Measurements from ENCODE around the gene IL1RN. TPM values are rescaled to one million over a fixed set of nuclear protein-coding genes. Genes with fewer than 3 reads are reported as not detected.

Gene IL1RN
- total RNA-seq, 2 experiments from 2014 or later, result 1.8 TPM

- Mint-ChIP-seq H3K4me1 (peaks cover 34% of the 10 kb centered on the region), H3K27ac (no peak overlapping the region), H3K4me3 (no peak overlapping the region), H3K36me3 (no peaks in the 10 kb centered on the region), H3K27me3 (no peaks in the 10 kb centered on the region), H3K9me3 (ENCODE audit: low read depth) (no peaks in the 10 kb centered on the region)
- ATAC-seq, result peak; percentile 44
- CTCF ChIA-PET, result interaction anchor here (0.6 to 13.6 kb wide), 50 partner anchors 8 to 460 kb away, joined by 3 to 329 read pairs (median 6); partner anchors contain the start of genes PAX8 and PSD4
- DNase-seq, result peak; percentile 51
Observed at GRCh38 chr2:113136828-113137775, 9.7 kb downstream of the IL1RN start.

- Mint-ChIP-seq H3K4me3 (no peak overlapping the region), H3K9me3 (ENCODE audit: low read depth) (no peaks in the 10 kb centered on the region), H3K27me3 (no peaks in the 10 kb centered on the region), H3K27ac (no peak overlapping the region), H3K4me1 (peaks cover 34% of the 10 kb centered on the region), H3K36me3 (no peaks in the 10 kb centered on the region)
- no peak for ATAC-seq
- DNase-seq, result peak; percentile 39
- CTCF ChIA-PET, result interaction anchor here (0.8 to 13.6 kb wide), 53 partner anchors 8 to 461 kb away, joined by 3 to 329 read pairs (median 6); partner anchors contain the start of gene PSD4
Observed at GRCh38 chr2:113137827-113138226, 10.4 kb downstream of the IL1RN start.

GRCh38 chr2:113138428-113139322 is 11.3 kb downstream of the IL1RN start:
- DNase-seq, result peak; percentile 67
- Mint-ChIP-seq H3K27me3 (no peaks in the 10 kb centered on the region), H3K27ac (peak overlapping the region; percentile 72), H3K4me1 (peaks cover 27% of the 10 kb centered on the region), H3K36me3 (no peaks in the 10 kb centered on the region), H3K4me3 (peak overlapping the region; percentile 21), H3K9me3 (ENCODE audit: low read depth) (no peaks in the 10 kb centered on the region)
- CTCF ChIA-PET, result interaction anchor here (0.6 to 13.6 kb wide), 56 partner anchors 9 to 798 kb away, joined by 3 to 329 read pairs (median 5); partner anchors contain the start of gene PSD4
- ATAC-seq, result peak; percentile 81

- DNase-seq, result no peak
- no peak for ATAC-seq
- CTCF ChIA-PET, result interaction anchor here (1.3 to 13.6 kb wide), 7 partner anchors 8 to 249 kb away, joined by 3 to 329 read pairs (median 12); no protein-coding TSS in a partner anchor
- H3K36me3 Mint-ChIP-seq, result peaks cover 1% of the 10 kb centered on the region
- no peaks in the 10 kb centered on the region for H3K9me3 Mint-ChIP-seq (ENCODE audit: low read depth)
- peaks cover 2% of the 10 kb centered on the region for H3K27me3 Mint-ChIP-seq
- H3K4me1 Mint-ChIP-seq, result peaks cover 16% of the 10 kb centered on the region
- no peak overlapping the region for H3K4me3 Mint-ChIP-seq
- no peak overlapping the region for H3K27ac Mint-ChIP-seq
Observed at GRCh38 chr2:113141451-113141850, 14.1 kb downstream of the IL1RN start.

GRCh38 chr2:113142290-113142689 is 14.9 kb downstream of the IL1RN start:
- H3K27me3 Mint-ChIP-seq, result peaks cover 2% of the 10 kb centered on the region
- CTCF ChIA-PET, result interaction anchor here (1.1 to 13.6 kb wide), 6 partner anchors 14 to 248 kb away, joined by 3 to 329 read pairs (median 60); no protein-coding TSS in a partner anchor
- no peaks in the 10 kb centered on the region for H3K9me3 Mint-ChIP-seq (ENCODE audit: low read depth)
- H3K4me1 Mint-ChIP-seq, result peaks cover 15% of the 10 kb centered on the region
- DNase-seq, result no peak
- ATAC-seq, result no peak
- no peak overlapping the region for H3K27ac Mint-ChIP-seq
- no peak overlapping the region for H3K4me3 Mint-ChIP-seq
- H3K36me3 Mint-ChIP-seq, result peaks cover 1% of the 10 kb centered on the region

GRCh38 chr2:113144259-113144658 is 16.9 kb downstream of the IL1RN start:
- ATAC-seq (no peak), DNase-seq (no peak)
- Mint-ChIP-seq H3K9me3 (ENCODE audit: low read depth) (no peaks in the 10 kb centered on the region), H3K27ac (no peak overlapping the region), H3K36me3 (peaks cover 1% of the 10 kb centered on the region), H3K4me1 (peaks cover 2% of the 10 kb centered on the region), H3K27me3 (peaks cover 2% of the 10 kb centered on the region), H3K4me3 (no peak overlapping the region)
- CTCF ChIA-PET, result interaction anchor here (0.6 to 13.6 kb wide), 3 partner anchors 9 to 184 kb away, joined by 5 to 329 read pairs (median 5); no protein-coding TSS in a partner anchor

- DNase-seq (no peak), ATAC-seq (no peak)
- CTCF ChIA-PET, result interaction anchor here (0.7 to 1.8 kb wide), 8 partner anchors 8 to 222 kb away, joined by 3 to 5 read pairs (median 3); no protein-coding TSS in a partner anchor
- Mint-ChIP-seq H3K9me3 (ENCODE audit: low read depth) (no peaks in the 10 kb centered on the region), H3K27me3 (peaks cover 2% of the 10 kb centered on the region), H3K36me3 (peaks cover 1% of the 10 kb centered on the region), H3K27ac (no peak overlapping the region), H3K4me1 (no peaks in the 10 kb centered on the region), H3K4me3 (no peak overlapping the region)
Observed at GRCh38 chr2:113148606-113149552, 21.5 kb downstream of the IL1RN start.

GRCh38 chr2:113149553-113150257 is 22.3 kb downstream of the IL1RN start:
- no peaks in the 10 kb centered on the region for H3K9me3 Mint-ChIP-seq (ENCODE audit: low read depth)
- no peak overlapping the region for H3K27ac Mint-ChIP-seq
- H3K36me3 Mint-ChIP-seq, result peaks cover 1% of the 10 kb centered on the region
- H3K4me1 Mint-ChIP-seq, result no peaks in the 10 kb centered on the region
- no peak overlapping the region for H3K4me3 Mint-ChIP-seq
- DNase-seq (peak; percentile 37), ATAC-seq (no peak)
- CTCF ChIA-PET, result interaction anchor here (0.6 to 1.8 kb wide), 7 partner anchors 9 to 55 kb away, joined by 3 to 5 read pairs (median 3); no protein-coding TSS in a partner anchor
- peaks cover 5% of the 10 kb centered on the region for H3K27me3 Mint-ChIP-seq

GRCh38 chr2:113150258-113150601 is 22.8 kb downstream of the IL1RN start:
- H3K4me3 Mint-ChIP-seq, result no peak overlapping the region
- no peaks in the 10 kb centered on the region for H3K4me1 Mint-ChIP-seq
- H3K27ac Mint-ChIP-seq, result no peak overlapping the region
- ATAC-seq (no peak), DNase-seq (peak; percentile 9)
- CTCF ChIA-PET, result interaction anchor here (0.6 to 1.8 kb wide), 3 partner anchors 9 to 49 kb away, joined by 3 to 5 read pairs (median 3); no protein-coding TSS in a partner anchor
- no peaks in the 10 kb centered on the region for H3K36me3 Mint-ChIP-seq
- H3K9me3 Mint-ChIP-seq (ENCODE audit: low read depth), result no peaks in the 10 kb centered on the region
- peaks cover 9% of the 10 kb centered on the region for H3K27me3 Mint-ChIP-seq

- H3K4me1 Mint-ChIP-seq, result peaks cover 17% of the 10 kb centered on the region
- CTCF ChIA-PET, result interaction anchor here (2.5 to 5.2 kb wide), 3 partner anchors 13 to 20 kb away, joined by 12 to 62 read pairs (median 48); partner anchors contain the start of gene PSD4
- peaks cover 9% of the 10 kb centered on the region for H3K27me3 Mint-ChIP-seq
- no peak overlapping the region for H3K27ac Mint-ChIP-seq
- H3K9me3 Mint-ChIP-seq (ENCODE audit: low read depth), result no peaks in the 10 kb centered on the region
- DNase-seq, result no peak
- peaks cover 4% of the 10 kb centered on the region for H3K36me3 Mint-ChIP-seq
- ATAC-seq, result no peak
- H3K4me3 Mint-ChIP-seq, result no peak overlapping the region
Observed at GRCh38 chr2:113155331-113155730, 27.9 kb downstream of the IL1RN start.

GRCh38 chr2:113156278-113157117 is 29.1 kb downstream of the IL1RN start:
- DNase-seq, result peak; percentile 41
- no peak for ATAC-seq
- Mint-ChIP-seq H3K9me3 (ENCODE audit: low read depth) (no peaks in the 10 kb centered on the region), H3K36me3 (peaks cover 4% of the 10 kb centered on the region), H3K4me3 (peak overlapping the region; percentile 73), H3K4me1 (peaks cover 17% of the 10 kb centered on the region), H3K27ac (peak overlapping the region; percentile 79), H3K27me3 (peaks cover 9% of the 10 kb centered on the region)
- CTCF ChIA-PET, result interaction anchor here (0.8 to 5.2 kb wide), 8 partner anchors 10 to 42 kb away, joined by 3 to 62 read pairs (median 12); partner anchors contain the start of gene PSD4

Data from activated CD8-positive, alpha-beta memory T cell treated with anti-CD3 and anti-CD28 coated beads, Interleukin-2, amount 10 ng/mL, durations not matched to agents 7 days and 5 days (primary cell).